GM20431 (cell line): Measurements from ENCODE around the gene NFS1.
"Not testable (repeated sequence)": the region's sequence is repeated elsewhere in the genome, so short reads cannot be mapped to it uniquely, and the experiment has no call there.

Experiments
- in situ Hi-C: fragments of 300-500 bp; cut with MseI, MboI; formaldehyde crosslinking; loops from one replicate; pipeline ENCODE4 v1.15.0; 2020; ENCODE audit warnings: low sequenced_read_pairs; ENCODE audit not compliant: unreplicated experiment

The NFS1 gene

DNA sequence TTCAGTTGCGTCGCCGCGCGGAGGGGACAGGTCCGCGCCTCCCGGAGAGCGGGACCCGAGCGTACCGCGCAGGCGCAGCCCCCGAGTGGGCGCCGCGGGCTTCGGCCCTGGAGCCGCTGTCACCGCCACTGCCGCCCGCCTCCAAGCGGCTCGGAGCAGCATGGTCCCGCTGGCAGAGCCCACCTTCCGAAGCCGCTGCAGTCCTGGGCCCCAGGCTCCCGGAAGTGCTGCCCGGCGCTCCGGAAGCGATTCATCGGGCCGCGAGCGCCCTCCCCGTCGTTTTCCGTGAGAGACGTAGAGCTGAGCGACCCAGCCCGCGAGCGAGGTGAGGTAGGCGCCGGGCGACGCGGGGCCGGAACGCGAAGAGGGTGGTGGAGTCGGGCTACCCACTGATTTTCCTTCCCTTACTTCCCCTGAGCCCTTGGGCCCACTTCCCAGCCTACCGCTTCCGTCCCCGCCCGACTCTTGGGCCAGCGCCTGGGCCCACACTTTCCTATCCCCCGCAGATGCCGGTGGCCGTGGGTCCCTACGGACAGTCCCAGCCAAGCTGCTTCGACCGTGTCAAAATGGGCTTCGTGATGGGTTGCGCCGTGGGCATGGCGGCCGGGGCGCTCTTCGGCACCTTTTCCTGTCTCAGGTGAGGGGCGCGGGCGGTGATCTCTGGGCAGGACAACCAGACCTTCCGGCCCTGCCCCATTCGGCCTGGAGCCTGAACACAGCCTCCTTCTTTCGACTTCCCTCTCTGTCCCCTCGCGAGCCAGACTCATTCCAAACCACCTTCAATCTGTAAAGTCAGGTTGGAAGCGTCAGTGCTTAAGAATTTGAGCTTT, at the start of gene NFS1, which contains the start of gene ROMO1:
Gene NFS1 (minus strand): TSS at position 226 of the 830 bp plus-strand sequence. CDS start 64 bp downstream, at position 162.
Gene ROMO1 (plus strand): TSS at position 279 of the 830 bp plus-strand sequence. CDS start 228 bp downstream, at position 507.
- in situ Hi-C loops = no loop called here

DNA sequence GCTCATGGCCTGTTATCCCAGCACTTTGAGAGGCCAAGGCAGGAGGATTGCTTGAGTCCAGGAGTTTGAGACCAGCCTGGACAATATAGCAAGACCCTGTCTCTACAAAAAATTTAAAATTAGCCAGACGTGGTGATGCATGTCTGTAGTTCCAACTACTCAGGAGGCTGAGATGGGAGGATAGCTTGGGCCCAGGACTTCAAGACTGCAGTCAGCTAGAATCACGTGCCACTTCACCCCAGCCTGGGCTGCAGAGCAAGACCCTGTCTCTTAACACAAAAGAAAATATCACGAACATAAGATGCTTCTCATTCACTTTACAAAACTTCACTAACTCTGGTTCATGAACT, 45.3 kb upstream of the NFS1 start:
- in situ Hi-C loops = not testable (repeated sequence)

DNA sequence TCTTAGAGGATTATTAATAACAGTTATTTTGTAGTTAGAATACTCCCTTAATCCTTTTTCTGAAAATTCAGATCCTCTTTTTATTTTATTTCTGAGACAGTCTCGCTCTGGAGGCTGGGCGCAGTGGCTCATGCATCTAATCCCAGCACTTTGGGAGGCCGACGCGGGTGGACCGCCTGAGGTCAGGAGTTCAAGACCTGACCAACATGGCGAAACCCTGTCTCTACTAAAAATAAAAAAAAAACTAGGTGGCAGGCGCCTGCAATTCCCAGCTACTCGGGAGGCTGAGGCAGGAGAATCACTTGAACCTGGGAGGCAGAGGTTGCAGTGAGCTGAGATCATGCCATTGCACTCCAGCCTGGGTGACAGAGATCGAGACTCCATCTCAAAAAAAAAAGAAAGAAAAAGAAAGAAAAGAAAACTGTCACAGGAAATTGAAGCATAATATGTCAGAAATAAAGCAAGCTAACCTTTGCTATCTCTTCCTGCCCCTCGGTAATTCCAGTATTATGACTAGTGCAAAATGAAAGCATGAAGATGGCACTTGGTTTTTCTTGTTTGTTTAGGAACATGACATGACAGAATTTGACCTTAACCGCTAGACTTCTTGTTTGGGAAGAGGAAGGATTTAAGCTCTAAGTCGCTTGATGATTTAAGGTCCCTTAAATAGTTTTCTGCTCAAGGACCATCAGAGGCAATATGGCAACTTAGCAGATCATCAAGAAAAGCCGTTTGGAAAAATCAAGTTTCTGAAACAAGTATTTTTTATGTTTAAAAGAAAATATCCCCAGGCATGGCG, 44.7 kb upstream of the NFS1 start:
- in situ Hi-C loops = no loop called here

- in situ Hi-C loops = no loop called here
Observed at GRCh38 chr20:35742741-35743523, 43.8 kb upstream of the NFS1 start.

GRCh38 chr20:35741892-35742740, 43.0 kb upstream of the NFS1 start, which contains the start of gene RBM39:
TSS of gene RBM39 (minus strand) at chr20:35742260. CDS start at chr20:35740874, 1,386 bp downstream.
- in situ Hi-C loops = no loop called here

DNA sequence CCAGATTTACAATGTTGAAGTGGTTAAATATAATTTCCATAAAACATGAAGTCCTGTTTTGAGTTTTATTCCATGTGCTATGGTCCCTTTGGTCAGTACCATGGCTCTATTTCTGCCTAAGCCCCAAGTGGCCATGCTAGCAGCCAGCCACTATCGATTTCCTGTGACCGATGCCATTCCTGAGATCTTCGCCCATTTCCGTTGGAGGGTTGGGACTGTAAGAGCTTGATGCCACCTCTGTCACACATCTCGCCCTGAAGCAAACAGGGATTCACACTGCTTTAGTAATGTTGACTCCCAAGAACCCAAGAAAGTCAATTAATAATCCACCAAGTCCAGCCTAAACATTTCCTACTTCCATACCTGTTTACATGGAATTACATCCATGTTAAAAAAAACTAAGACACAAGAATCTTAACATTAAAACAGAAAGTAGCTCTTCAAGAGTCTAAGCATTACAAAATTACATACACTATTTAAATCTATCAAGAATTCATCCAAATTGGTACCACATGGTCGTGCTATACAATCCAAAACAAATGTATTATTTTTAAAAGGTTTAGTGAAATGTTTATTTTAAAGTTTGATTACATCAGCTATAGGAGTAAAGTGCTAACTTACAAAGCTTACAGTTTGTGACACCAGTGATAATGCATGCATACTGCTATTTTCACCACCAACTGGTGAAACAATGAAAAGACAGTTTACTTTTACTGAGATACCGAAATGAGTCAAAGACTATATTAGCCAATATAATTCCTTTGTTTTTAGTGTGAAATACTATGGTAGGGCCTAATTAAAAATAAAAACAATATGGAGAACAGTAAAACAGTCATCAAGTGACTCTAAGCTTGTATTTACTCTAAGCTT, 40.4 kb upstream of the NFS1 start:
- in situ Hi-C loops = no loop called here

- in situ Hi-C loops = no loop called here
Observed at GRCh38 chr20:35738410-35739179, 39.4 kb upstream of the NFS1 start.

- in situ Hi-C loops = no loop called here
Observed at GRCh38 chr20:35737865-35738333, 38.7 kb upstream of the NFS1 start.

GRCh38 chr20:35735826-35736470, 36.8 kb upstream of the NFS1 start:
- in situ Hi-C loops = no loop called here

DNA sequence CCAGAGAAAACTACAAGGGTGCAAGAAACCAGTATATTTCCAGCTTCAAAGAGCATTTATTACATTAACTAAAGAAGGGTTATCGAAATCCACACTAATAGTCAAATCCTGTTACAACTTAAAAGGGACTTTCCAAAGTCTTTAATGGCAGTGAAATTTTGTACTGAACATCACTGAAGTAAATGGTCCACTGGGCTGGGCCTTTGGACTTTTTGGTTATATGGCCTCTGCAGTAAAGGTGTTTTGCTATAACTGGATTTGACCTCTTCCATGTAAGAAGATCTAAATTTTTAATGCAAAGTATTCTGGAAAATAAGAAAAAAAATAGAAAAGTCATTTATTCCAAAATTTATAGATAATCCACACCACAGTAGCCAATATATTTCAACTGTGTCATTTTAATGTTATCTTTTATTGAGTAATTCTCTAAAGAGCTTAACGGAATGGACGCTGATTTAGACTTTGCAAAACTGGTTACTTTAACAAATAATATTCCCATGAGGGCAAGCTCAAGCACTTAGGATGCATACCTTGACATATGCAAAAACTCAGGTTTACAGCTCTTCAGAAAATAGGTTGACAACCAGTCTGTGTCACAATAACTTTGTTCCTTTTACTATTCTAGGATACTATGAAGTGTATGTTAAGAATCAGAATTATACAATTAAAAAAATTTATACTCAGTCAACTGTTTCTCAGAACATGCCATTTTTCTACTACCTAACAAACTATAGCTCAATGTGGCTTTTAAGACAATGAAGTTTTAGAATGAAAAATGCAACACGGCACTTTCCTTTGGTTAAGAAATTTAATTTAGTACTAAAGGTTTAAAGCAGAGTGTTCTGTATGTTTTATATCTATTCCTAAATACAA, 35.9 kb upstream of the NFS1 start:
- in situ Hi-C loops = no loop called here

- in situ Hi-C loops = no loop called here
Observed at GRCh38 chr20:35734374-35734773, 35.2 kb upstream of the NFS1 start.

DNA sequence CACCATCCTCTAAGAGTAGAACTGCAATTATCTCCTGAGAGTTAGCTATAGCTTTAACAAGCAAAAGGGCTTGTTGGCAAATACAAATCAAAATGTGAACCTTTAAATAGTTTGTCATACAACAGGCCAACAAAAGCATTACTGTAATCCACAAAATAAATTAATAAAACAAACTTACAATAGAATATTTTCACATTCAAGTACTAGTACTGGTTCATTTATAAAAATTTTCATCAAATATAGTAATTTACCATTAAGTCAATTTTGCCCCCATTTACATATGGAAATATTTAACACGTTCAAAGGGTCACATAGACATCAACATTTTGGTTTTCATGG, 33.5 kb upstream of the NFS1 start:
- in situ Hi-C loops = no loop called here

GRCh38 chr20:35731862-35732643, 32.9 kb upstream of the NFS1 start:
- in situ Hi-C loops = no loop called here

DNA sequence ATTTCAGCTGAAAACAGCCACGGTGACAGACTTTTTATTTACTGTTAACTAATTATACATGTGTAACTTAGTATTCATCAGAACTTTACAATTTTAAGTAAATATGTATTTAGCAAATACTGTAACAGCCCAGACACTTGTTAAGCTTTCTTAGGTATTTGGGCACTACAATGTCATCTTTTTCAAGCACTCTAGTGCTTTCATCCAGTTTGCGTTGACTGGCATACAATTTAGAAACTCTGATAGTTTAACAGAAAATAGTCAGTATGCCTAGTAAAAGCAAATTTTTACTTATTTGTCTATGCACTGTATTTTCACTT, 32.3 kb upstream of the NFS1 start:
- in situ Hi-C loops = no loop called here

DNA sequence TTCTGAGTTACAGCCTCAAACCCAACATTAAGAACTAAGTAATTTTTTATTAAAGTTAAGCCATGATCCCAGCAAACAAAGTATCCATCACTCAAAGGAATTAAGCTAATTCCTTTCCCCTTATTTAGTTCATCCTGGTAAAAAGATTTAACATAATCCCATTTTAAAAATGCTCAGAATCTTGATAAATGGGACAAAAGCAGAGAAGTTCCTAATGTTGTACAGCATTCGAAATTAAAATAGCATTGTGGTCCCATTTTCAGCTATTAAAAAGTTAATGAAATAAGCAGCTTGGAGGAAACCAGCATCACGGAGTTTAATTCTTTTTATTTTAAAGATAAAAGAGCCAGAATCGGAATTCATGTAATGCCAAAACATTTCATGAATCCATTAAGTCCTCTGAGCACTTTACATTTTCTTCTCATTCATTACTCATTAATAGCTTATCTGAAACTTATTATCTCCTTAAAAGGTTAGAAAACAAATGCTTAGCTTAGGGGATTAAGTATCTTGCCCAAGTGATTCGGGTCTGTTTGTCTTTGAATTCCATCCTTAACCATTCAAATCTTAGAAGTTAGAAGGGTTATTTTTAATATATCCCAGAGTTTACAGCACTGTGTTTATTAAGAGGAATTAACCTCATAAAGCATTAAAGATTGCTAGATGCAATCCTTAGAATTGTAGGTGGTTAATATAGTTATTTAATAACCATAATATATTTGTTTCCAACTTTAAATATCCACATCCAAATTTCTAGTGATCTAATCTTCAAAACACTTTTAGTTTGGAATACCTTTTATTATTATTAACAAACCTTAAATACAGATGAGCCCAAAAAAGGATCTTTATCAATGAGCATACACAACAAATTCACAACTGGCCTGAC, 31.7 kb upstream of the NFS1 start:
- in situ Hi-C loops = no loop called here
